Naive thymus-derived CD4-positive, alpha-beta T cell (primary cell): Measurements from ENCODE around the gene RSPRY1. TPM values are rescaled to one million over a fixed set of nuclear protein-coding genes. Genes with fewer than 3 reads are reported as not detected.

ENCODE experiments used
- ATAC-seq: fragments of 150-1000 bp; cut with Tn5 transposase; 2 replicates; pipeline ENCODE4 v1.10.0; 2021; ENCODE audit warnings: mild to moderate bottlenecking, moderate library complexity
- CTCF ChIA-PET: fragments of 350-600 bp; sonication (Branson Sonifier 250); formaldehyde crosslinking; loops from one replicate; lab custom pipeline; 2021; ENCODE audit warnings: antibody characterized with exemption; lab: Charles Lee
- POLR2A ChIA-PET: fragments of 350-600 bp; sonication (Branson Sonifier 250); formaldehyde crosslinking; loops from one replicate; lab custom pipeline; 2021; ENCODE audit warnings: antibody characterized with exemption, inconsistent platforms; lab: Charles Lee
- DNase-seq, 9 donors: peaks; one replicate each; pipeline versions ENCODE4 v3.0.0 to v3.0.0-alpha.2; 2020 to 2022; ENCODE audit warnings: mixed read lengths in 1 of 9
- H3K27ac ChIP-seq: one replicate; pipeline ENCODE4 v1.7.0; 2013; ENCODE audit warnings: mild to moderate bottlenecking, low read depth, low read length, moderate library complexity
- H3K27me3 ChIP-seq, 2 donors: one replicate each; pipeline ENCODE4 v1.7.0; 2013; ENCODE audit warnings: low read length in 2 of 2, mild to moderate bottlenecking in 2 of 2, moderate library complexity in 2 of 2; ENCODE audit not compliant: control insufficient read depth in 2 of 2, insufficient read depth in 2 of 2
- H3K36me3 ChIP-seq, 3 experiments: 1 replicate in 2 of 3; 2 replicates in 1 of 3; pipeline ENCODE4 v1.7.0; 2013; ENCODE audit warnings: low read length in 3 of 3, mild to moderate bottlenecking in 3 of 3, moderate library complexity in 1 of 3; ENCODE audit not compliant: insufficient read depth in 3 of 3, control insufficient read depth in 2 of 3
- H3K4me1 ChIP-seq, 2 donors: one replicate each; pipeline ENCODE4 v1.7.0; 2013; ENCODE audit warnings: low read length in 2 of 2, mild to moderate bottlenecking in 2 of 2, moderate library complexity in 1 of 2; ENCODE audit not compliant: control insufficient read depth in 2 of 2, insufficient read depth in 2 of 2
- H3K4me3 ChIP-seq: 2 replicates; pipeline ENCODE4 v1.7.0; 2013; ENCODE audit warnings: mild to moderate bottlenecking, low read length
- H3K9me3 ChIP-seq, 3 experiments: 1 replicate in 2 of 3; 2 replicates in 1 of 3; pipeline ENCODE4 v1.7.0; 2013; ENCODE audit warnings: low read length in 3 of 3; ENCODE audit not compliant: control insufficient read depth in 2 of 3
- H3K27ac Mint-ChIP-seq, 9 donors: one replicate each; pipeline ENCODE4 v1.8.0; 2020 to 2022; ENCODE audit warnings: mixed read lengths in 9 of 9, mild to moderate bottlenecking in 8 of 9, moderate library complexity in 5 of 9, inconsistent platforms in 2 of 9
- H3K27me3 Mint-ChIP-seq, 5 donors: one replicate each; pipeline ENCODE4 v1.8.0; 2021 to 2022; ENCODE audit warnings: mixed read lengths in 5 of 5, mild to moderate bottlenecking in 1 of 5
- H3K36me3 Mint-ChIP-seq, 5 donors: one replicate each; pipeline ENCODE4 v1.8.0; 2020 to 2022; ENCODE audit warnings: mixed read lengths in 5 of 5, mild to moderate bottlenecking in 3 of 5, inconsistent platforms in 1 of 5
- H3K4me1 Mint-ChIP-seq, 7 donors: one replicate each; pipeline ENCODE4 v1.8.0; 2020 to 2022; ENCODE audit warnings: mixed read lengths in 7 of 7, mild to moderate bottlenecking in 3 of 7, inconsistent platforms in 1 of 7
- H3K4me3 Mint-ChIP-seq, 10 donors: one replicate each; pipeline ENCODE4 v1.8.0; 2020 to 2022; ENCODE audit warnings: mild to moderate bottlenecking in 10 of 10, mixed read lengths in 10 of 10, moderate library complexity in 6 of 10, inconsistent platforms in 2 of 10
- H3K9me3 Mint-ChIP-seq, 11 donors: one replicate each; pipeline ENCODE4 v1.8.0; 2020 to 2022; ENCODE audit warnings: mixed read lengths in 11 of 11, mild to moderate bottlenecking in 4 of 11, inconsistent platforms in 1 of 11, moderate library complexity in 1 of 11
- intact Hi-C, 2 donors: fragments of 100-400 bp; cut with micrococcal nuclease; formaldehyde crosslinking; loops; one replicate each; pipeline ENCODE4 v1.15.1; 2023
- polyA plus RNA-seq, 2 donors: library from polyadenylated mRNA; unstranded; fragments of 300-500 nt; fragmentation: Illumina TruSeq; gene quantifications; one replicate each; pipeline ENCODE4 v1.2.3, GENCODE V29; 2021
- total RNA-seq, 6 experiments: library from RNA in 5 of 6; stranded (reverse) in 5 of 6; gene quantifications; 1 replicate in 5 of 6; 2 replicates in 1 of 6; pipeline ENCODE4 v1.2.3 and lab custom pipeline; 2021 to 2026

The RSPRY1 gene
- total RNA-seq (10 to 100 TPM; 24.1 to 40.5 (median 33.6) TPM), polyA plus RNA-seq (10 to 100 TPM; 22.2 to 34.2 TPM), total RNA-seq (lab: John Stamatoyannopoulos, UW) (35.5 reads per million, percentile 64 among the genes with 10 or more reads in this experiment)

DNA sequence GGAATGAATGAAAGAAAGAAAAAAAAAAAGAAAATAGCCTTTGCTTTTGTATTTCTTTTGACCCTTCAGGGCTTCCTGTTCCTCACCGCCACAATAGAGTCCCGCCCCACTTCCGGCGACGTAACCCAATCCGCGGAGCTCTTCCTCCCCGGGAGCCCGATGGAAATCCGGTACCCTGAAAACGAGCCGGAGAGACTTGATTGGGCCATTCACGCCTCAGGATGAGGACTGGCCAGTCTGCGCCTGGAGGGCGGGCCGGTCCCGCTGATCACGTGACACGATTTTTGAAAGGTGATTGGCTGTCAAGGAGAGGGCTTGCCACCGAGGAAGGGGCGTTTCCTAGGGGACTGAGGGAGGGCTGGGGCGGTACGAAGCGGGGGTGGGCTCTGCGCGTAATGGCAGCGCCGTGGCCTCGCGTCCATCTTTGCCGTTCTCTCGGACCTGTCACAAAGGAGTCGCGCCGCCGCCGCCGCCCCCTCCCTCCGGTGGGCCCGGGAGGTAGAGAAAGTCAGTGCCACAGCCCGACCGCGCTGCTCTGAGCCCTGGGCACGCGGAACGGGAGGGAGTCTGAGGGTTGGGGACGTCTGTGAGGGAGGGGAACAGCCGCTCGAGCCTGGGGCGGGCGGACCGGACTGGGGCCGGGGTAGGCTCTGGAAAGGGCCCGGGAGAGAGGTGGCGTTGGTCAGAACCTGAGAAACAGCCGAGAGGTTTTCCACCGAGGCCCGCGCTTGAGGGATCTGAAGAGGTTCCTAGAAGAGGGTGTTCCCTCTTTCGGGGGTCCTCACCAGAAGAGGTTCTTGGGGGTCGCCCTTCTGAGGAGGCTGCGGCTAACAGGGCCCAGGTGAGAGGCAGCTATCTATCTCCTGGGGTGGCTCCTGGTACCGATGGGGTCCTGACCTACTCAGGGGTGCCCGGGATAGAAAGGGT, at the start of gene RSPRY1, which contains the start of gene PSME3IP1:
Gene RSPRY1 (plus strand): TSS at position 385 of the 927 bp plus-strand sequence. CDS start 18,330 bp downstream, outside the sequence.
Gene PSME3IP1 (minus strand): TSS at position 95 of the 927 bp plus-strand sequence. CDS start 12,185 bp downstream, outside the sequence.
- Histone ChIP-seq H3K4me1 (peaks cover 20 to 24% of the 10 kb centered on the region in 2 donors), H3K27me3 (no peaks in the 10 kb centered on the region), H3K9me3 (no peaks in the 10 kb centered on the region), H3K36me3 (peaks cover 0 to 12% (median 0%) of the 10 kb centered on the region in 3 experiments), H3K4me3 (peak within 1 kb of the TSS; percentile 95), H3K27ac (peak within 1 kb of the TSS; percentile 94)
- Mint-ChIP-seq H3K4me1 (peaks cover 41 to 77% (median 59%) of the 10 kb centered on the region in 7 donors), H3K27ac (peak within 1 kb of the TSS; percentile 93 to 99 (median 95)), H3K4me3 (peak within 1 kb of the TSS; percentile 93 to 100 (median 98)), H3K9me3 (peaks cover 0 to 4% (median 0%) of the 10 kb centered on the region in 11 donors), H3K27me3 (peaks cover 0 to 3% (median 0%) of the 10 kb centered on the region in 5 donors), H3K36me3 (peaks cover 0 to 5% (median 0%) of the 10 kb centered on the region in 5 donors)
- CTCF ChIA-PET, result interaction anchor here (0.6 to 1.1 kb wide), 5 partner anchors 103 to 338 kb away, joined by 3 read pairs; no protein-coding TSS in a partner anchor
- POLR2A ChIA-PET, result interaction anchor here (0.6 to 2.4 kb wide), 32 partner anchors 11 to 734 kb away, joined by 3 to 20 read pairs (median 3); partner anchors contain the start of genes ARL2BP, CIAPIN1, COQ9 and CPNE2
- peak; percentile 92 for ATAC-seq
- intact Hi-C loops, result loop anchor here (1.0 to 10.0 kb wide), 19 partner anchors 57 to 1209 kb away; partner anchors contain the start of genes CIAPIN1 (in 2 of the 2), COQ9 (in 2 of the 2), HERPUD1 (in 2 of the 2) and ARL2BP (in 1 of the 2)
- peak; percentile 86 to 100 (median 99) for DNase-seq

DNA sequence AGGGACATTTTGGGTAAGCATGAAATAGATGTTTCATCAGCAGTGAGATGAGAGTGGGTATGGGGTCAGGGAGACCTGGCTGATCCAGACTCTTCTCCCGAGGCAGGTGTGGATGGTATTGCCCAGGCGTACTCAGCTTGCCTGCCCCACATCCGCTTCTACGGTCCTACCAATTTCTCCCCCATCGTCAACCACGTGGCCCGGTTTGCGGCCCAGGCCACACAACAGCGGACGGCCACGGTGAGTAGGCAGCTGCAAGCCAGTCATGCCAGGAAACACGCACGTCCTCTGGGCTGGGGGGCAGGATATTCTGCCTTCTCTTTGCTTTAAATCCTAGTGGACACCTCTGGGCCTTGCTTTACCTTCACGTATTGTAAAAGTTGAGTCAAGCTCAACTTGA, 49.1 kb upstream of the RSPRY1 start:
- Mint-ChIP-seq H3K36me3 (peaks cover 0 to 4% (median 0%) of the 10 kb centered on the region in 5 donors), H3K27me3 (no peaks in the 10 kb centered on the region), H3K4me3 (peak overlapping the region in 2 of 10 donors; percentile 12 to 17), H3K9me3 (peaks cover 0 to 4% (median 0%) of the 10 kb centered on the region in 11 donors), H3K4me1 (peaks cover 33 to 98% (median 74%) of the 10 kb centered on the region in 7 donors), H3K27ac (peak overlapping the region in 7 of 9 donors; percentile 72 to 96 (median 91))
- ChIA-PET POLR2A (no interaction called here), CTCF (no interaction called here)
- Histone ChIP-seq H3K36me3 (no peaks in the 10 kb centered on the region), H3K4me1 (peaks cover 60 to 65% of the 10 kb centered on the region in 2 donors), H3K9me3 (no peaks in the 10 kb centered on the region), H3K27ac (no peak overlapping the region), H3K4me3 (no peak overlapping the region), H3K27me3 (no peaks in the 10 kb centered on the region)
- intact Hi-C loops, result no loop called here
- DNase-seq, result no peak
- no peak for ATAC-seq

DNA sequence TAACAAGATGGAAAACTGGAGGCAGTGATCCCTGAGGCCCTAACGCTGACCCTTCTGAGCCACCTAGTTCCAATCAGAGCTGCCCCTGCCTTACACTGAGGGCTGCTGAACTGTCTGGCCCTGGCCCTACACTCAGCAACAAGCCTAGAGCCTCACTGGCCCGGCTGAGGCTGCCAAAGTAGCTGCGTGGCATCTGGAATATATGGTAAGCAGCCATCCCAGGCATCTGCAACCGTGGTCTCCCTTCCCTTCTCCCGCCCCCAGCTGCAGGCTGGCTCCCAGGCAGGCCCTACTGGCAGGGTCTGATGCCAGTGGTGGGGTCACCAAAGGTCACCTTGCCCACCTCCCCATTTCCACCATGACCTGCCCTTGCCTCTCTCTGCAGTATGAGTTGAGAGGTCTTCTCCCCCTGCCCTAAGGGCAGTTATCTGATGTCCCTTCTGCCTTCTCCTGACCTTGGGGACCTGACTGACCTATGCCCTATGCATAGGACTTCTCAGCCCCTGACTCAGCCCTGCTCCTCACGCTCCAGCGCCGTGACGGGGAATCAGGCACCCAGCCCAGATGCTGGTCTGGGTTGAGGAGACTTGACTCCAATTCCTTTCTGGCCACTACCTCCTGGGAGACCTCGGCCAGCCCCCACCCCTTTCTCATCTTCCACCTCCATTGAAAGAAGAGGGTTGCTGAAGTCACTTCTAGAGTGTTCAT, 48.4 kb upstream of the RSPRY1 start:
- Histone ChIP-seq H3K4me1 (peaks cover 59 to 65% of the 10 kb centered on the region in 2 donors), H3K27ac (no peak overlapping the region), H3K4me3 (no peak overlapping the region), H3K27me3 (no peaks in the 10 kb centered on the region), H3K9me3 (no peaks in the 10 kb centered on the region), H3K36me3 (no peaks in the 10 kb centered on the region)
- Mint-ChIP-seq H3K27ac (peak overlapping the region; percentile 39 to 96 (median 91)), H3K36me3 (peaks cover 0 to 4% (median 0%) of the 10 kb centered on the region in 5 donors), H3K4me3 (peak overlapping the region in 1 of 10 donors; percentile 44), H3K9me3 (peaks cover 0 to 6% (median 0%) of the 10 kb centered on the region in 11 donors), H3K4me1 (peaks cover 39 to 98% (median 78%) of the 10 kb centered on the region in 7 donors), H3K27me3 (no peaks in the 10 kb centered on the region)
- intact Hi-C loops, result no loop called here
- CTCF ChIA-PET, result no interaction called here
- no peak for ATAC-seq
- POLR2A ChIA-PET, result no interaction called here
- no peak for DNase-seq

DNA sequence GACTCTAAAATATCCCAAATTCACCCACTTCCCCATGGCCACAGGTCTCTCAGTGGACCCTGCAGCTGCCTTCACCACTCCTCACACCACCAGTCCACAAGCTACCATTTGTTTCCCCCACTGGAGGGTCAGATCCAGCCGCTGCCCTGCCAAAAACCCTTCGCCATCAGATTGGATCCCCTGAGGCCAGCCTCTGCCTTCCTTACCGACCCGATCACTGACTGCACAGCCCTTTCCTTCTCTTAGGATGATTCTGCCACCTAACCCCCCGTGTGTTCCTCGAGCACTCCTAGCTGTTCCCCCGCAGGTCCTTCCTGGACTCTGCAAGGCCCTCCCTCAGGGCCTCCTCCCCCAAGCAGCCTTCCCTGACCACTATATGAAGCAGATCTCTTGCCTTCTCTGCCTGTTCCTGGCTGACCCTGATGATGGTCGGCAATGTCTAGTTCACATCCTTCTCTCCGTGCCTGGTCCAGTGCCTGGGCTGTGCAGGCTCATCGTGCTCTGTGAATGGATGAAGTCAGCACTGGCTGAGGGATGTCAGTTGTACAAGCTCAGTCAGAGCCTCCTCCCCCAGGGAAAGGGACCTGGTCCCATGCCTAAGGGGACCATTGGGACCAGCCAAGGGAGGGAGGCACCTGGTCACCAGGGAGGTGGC, 47.7 kb upstream of the RSPRY1 start:
- POLR2A ChIA-PET, result no interaction called here
- no peaks in the 10 kb centered on the region for H3K36me3 ChIP-seq
- H3K4me3 ChIP-seq, result no peak overlapping the region
- no peak for ATAC-seq
- no peak for DNase-seq
- intact Hi-C loops, result no loop called here
- H3K4me1 ChIP-seq, result peaks cover 57 to 65% of the 10 kb centered on the region in 2 donors
- Mint-ChIP-seq H3K27me3 (no peaks in the 10 kb centered on the region), H3K27ac (peak overlapping the region; percentile 39 to 96 (median 87)), H3K36me3 (peaks cover 0 to 4% (median 0%) of the 10 kb centered on the region in 5 donors), H3K9me3 (peaks cover 0 to 6% (median 0%) of the 10 kb centered on the region in 11 donors), H3K4me3 (peak overlapping the region in 2 of 10 donors; percentile 3 to 58), H3K4me1 (peaks cover 37 to 98% (median 80%) of the 10 kb centered on the region in 7 donors)
- CTCF ChIA-PET, result no interaction called here
- no peak overlapping the region for H3K27ac ChIP-seq
- H3K9me3 ChIP-seq, result no peaks in the 10 kb centered on the region
- H3K27me3 ChIP-seq, result no peaks in the 10 kb centered on the region

DNA sequence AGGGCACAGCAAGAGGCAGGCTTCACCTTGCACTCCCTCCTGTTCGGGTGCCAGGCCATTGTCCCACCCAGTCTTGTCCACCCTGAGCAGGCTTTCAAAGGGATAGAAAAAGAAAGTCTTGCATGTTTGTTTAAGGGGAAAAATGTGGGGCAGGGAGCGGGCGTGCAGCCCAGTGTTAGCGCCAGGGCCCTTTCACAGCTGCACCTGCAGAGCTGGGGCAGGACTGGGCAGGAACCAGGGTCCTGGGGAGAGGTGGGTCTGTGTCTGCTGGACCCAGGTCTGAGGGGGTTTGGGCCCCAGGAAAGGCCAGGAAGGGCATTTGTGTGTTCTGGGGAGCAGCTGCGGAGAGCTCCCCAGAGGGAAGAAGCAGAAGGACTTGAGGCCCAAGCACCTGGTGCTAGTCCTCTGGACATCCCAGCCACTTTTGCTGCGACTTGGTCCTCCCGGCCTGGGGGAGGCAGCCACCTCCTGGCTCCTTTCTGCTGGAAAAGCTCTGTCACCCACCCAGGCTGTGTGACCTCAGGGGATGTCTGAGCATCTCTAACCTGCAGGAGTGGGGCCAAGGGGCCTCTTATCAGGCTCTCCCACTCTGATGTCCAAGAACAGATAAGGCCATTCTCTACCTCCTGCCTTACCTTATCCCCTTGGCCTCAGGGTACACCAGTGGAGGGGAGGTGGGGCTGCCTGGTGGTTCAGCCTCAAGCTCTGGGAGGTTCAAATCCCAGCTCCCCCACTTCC, 45.0 kb upstream of the RSPRY1 start:
- Histone ChIP-seq H3K4me1 (peaks cover 30 to 52% of the 10 kb centered on the region in 2 donors), H3K36me3 (no peaks in the 10 kb centered on the region), H3K27ac (peak overlapping the region; percentile 63), H3K9me3 (no peaks in the 10 kb centered on the region), H3K4me3 (no peak overlapping the region), H3K27me3 (no peaks in the 10 kb centered on the region)
- ChIA-PET CTCF (interaction anchor here (0.9 kb wide), 1 partner anchor 12 kb away, joined by 3 read pairs; no protein-coding TSS in a partner anchor), POLR2A (interaction anchor here (0.7 to 2.1 kb wide), 8 partner anchors 11 to 548 kb away, joined by 3 to 9 read pairs (median 3); no protein-coding TSS in a partner anchor)
- peaks cover 0 to 8% (median 0%) of the 10 kb centered on the region in 5 donors for H3K36me3 Mint-ChIP-seq
- no peaks in the 10 kb centered on the region for H3K27me3 Mint-ChIP-seq
- H3K4me1 Mint-ChIP-seq, result peaks cover 31 to 90% (median 67%) of the 10 kb centered on the region in 7 donors
- H3K27ac Mint-ChIP-seq, result peak overlapping the region; percentile 83 to 99 (median 94)
- peaks cover 0 to 6% (median 0%) of the 10 kb centered on the region in 11 donors for H3K9me3 Mint-ChIP-seq
- H3K4me3 Mint-ChIP-seq, result peak overlapping the region in 7 of 10 donors; percentile 9 to 87 (median 79)
- DNase-seq (no peak), ATAC-seq (no peak)
- intact Hi-C loops, result no loop called here
